HL-60/S4 (cell line): Measurements from ENCODE around the gene NELL2.

Experiments used
- in situ Hi-C: fragments of 300-500 bp; cut with MboI; formaldehyde crosslinking; loops from 2 replicates; pipeline ENCODE4 v1.14.3; 2022; ENCODE audit warnings: low sequenced_read_pairs

NELL2 gene

GRCh38 chr12:44550377-44550776, 325.7 kb downstream of the NELL2 start:
- in situ Hi-C loops = no loop called here

GRCh38 chr12:44546060-44546459, 330.1 kb downstream of the NELL2 start:
- in situ Hi-C loops = no loop called here

GRCh38 chr12:44544018-44544417, 332.1 kb downstream of the NELL2 start:
- in situ Hi-C loops = no loop called here

- in situ Hi-C loops = no loop called here
These were observed 333.4 kb downstream of the NELL2 start for GRCh38 chr12:44542716-44543115.

- in situ Hi-C loops = no loop called here
These were observed 338.8 kb downstream of the NELL2 start for GRCh38 chr12:44537354-44537753.

- in situ Hi-C loops = no loop called here
These were observed 343.2 kb downstream of the NELL2 start for GRCh38 chr12:44532940-44533339.

GRCh38 chr12:44531320-44531971, 344.7 kb downstream of the NELL2 start:
- in situ Hi-C loops = no loop called here

- in situ Hi-C loops = no loop called here
These were observed 349.4 kb downstream of the NELL2 start for GRCh38 chr12:44526655-44527182.

GRCh38 chr12:44525806-44526654, 350.1 kb downstream of the NELL2 start:
- in situ Hi-C loops = no loop called here

- in situ Hi-C loops = no loop called here
These were observed 352.3 kb downstream of the NELL2 start for GRCh38 chr12:44523828-44524227.

- in situ Hi-C loops = no loop called here
These were observed 354.4 kb downstream of the NELL2 start for GRCh38 chr12:44521702-44522101.

- in situ Hi-C loops = no loop called here
These were observed 356.2 kb downstream of the NELL2 start for GRCh38 chr12:44519931-44520330.

- in situ Hi-C loops = no loop called here
These were observed 364.8 kb downstream of the NELL2 start for GRCh38 chr12:44511289-44511688.

GRCh38 chr12:44510510-44510909, 365.6 kb downstream of the NELL2 start:
- in situ Hi-C loops = no loop called here

GRCh38 chr12:44510076-44510475, 366.0 kb downstream of the NELL2 start:
- in situ Hi-C loops = no loop called here

GRCh38 chr12:44509471-44509870, 366.6 kb downstream of the NELL2 start:
- in situ Hi-C loops = no loop called here

GRCh38 chr12:44507461-44507860, 368.7 kb downstream of the NELL2 start:
- in situ Hi-C loops = no loop called here

- in situ Hi-C loops = no loop called here
These were observed 371.3 kb downstream of the NELL2 start for GRCh38 chr12:44504799-44505198.

GRCh38 chr12:44503329-44503728, 372.8 kb downstream of the NELL2 start:
- in situ Hi-C loops = no loop called here

- in situ Hi-C loops = no loop called here
These were observed 373.4 kb downstream of the NELL2 start for GRCh38 chr12:44502681-44503080.

- in situ Hi-C loops = no loop called here
These were observed 375.7 kb downstream of the NELL2 start for GRCh38 chr12:44500423-44500822.

- in situ Hi-C loops = no loop called here
These were observed 379.1 kb downstream of the NELL2 start for GRCh38 chr12:44497044-44497443.
